Measurements from ENCODE around the gene ATP6V1F.

ATP6V1F gene

GRCh38 chr7:128844777-128845311, 17.8 kb upstream of the ATP6V1F start:
- Histone ChIP-seq H3K4me3 (ENCODE audit: low read depth in 1 of 2, low read length in 2 of 2) (no peak overlapping the region), H3K27ac (ENCODE audit: low read length) (no peak overlapping the region), H3K36me3 (ENCODE audit: control insufficient read depth in 1 of 2, insufficient read depth in 2 of 2, low read length in 2 of 2) (peaks cover 42 to 100% of the 10 kb centered on the region in 2 donors), H3K27me3 (ENCODE audit: low read depth, low read length) (no peaks in the 10 kb centered on the region), H3K9me3 (ENCODE audit: control insufficient read depth in 1 of 2, low read length in 2 of 2) (no peaks in the 10 kb centered on the region), H3K4me1 (ENCODE audit: control insufficient read depth in 1 of 2, insufficient read depth in 2 of 2, low read length in 2 of 2) (no peaks in the 10 kb centered on the region)

- H3K4me1 ChIP-seq (ENCODE audit: control insufficient read depth in 1 of 2, insufficient read depth in 2 of 2, low read length in 2 of 2) = no peaks in the 10 kb centered on the region
- peaks cover 42 to 100% of the 10 kb centered on the region in 2 donors for H3K36me3 ChIP-seq (ENCODE audit: control insufficient read depth in 1 of 2, insufficient read depth in 2 of 2, low read length in 2 of 2)
- H3K27me3 ChIP-seq (ENCODE audit: low read depth, low read length) = no peaks in the 10 kb centered on the region
- no peak overlapping the region for H3K4me3 ChIP-seq (ENCODE audit: low read depth in 1 of 2, low read length in 2 of 2)
- H3K9me3 ChIP-seq (ENCODE audit: control insufficient read depth in 1 of 2, low read length in 2 of 2) = no peaks in the 10 kb centered on the region
- no peak overlapping the region for H3K27ac ChIP-seq (ENCODE audit: low read length)
Observed at GRCh38 chr7:128845475-128845874, 17.2 kb upstream of the ATP6V1F start.

- H3K36me3 ChIP-seq (ENCODE audit: control insufficient read depth in 1 of 2, insufficient read depth in 2 of 2, low read length in 2 of 2) = peaks cover 42 to 100% of the 10 kb centered on the region in 2 donors
- H3K4me3 ChIP-seq (ENCODE audit: low read depth in 1 of 2, low read length in 2 of 2) = no peak overlapping the region
- no peaks in the 10 kb centered on the region for H3K9me3 ChIP-seq (ENCODE audit: control insufficient read depth in 1 of 2, low read length in 2 of 2)
- H3K27me3 ChIP-seq (ENCODE audit: low read depth, low read length) = no peaks in the 10 kb centered on the region
- no peaks in the 10 kb centered on the region for H3K4me1 ChIP-seq (ENCODE audit: control insufficient read depth in 1 of 2, insufficient read depth in 2 of 2, low read length in 2 of 2)
- H3K27ac ChIP-seq (ENCODE audit: low read length) = no peak overlapping the region
Observed at GRCh38 chr7:128845987-128846386, 16.7 kb upstream of the ATP6V1F start.

GRCh38 chr7:128846781-128847444, 15.7 kb upstream of the ATP6V1F start:
- Histone ChIP-seq H3K27me3 (ENCODE audit: low read depth, low read length) (no peaks in the 10 kb centered on the region), H3K9me3 (ENCODE audit: control insufficient read depth in 1 of 2, low read length in 2 of 2) (no peaks in the 10 kb centered on the region), H3K36me3 (ENCODE audit: control insufficient read depth in 1 of 2, insufficient read depth in 2 of 2, low read length in 2 of 2) (peaks cover 38 to 100% of the 10 kb centered on the region in 2 donors), H3K4me3 (ENCODE audit: low read depth in 1 of 2, low read length in 2 of 2) (no peak overlapping the region), H3K27ac (ENCODE audit: low read length) (no peak overlapping the region), H3K4me1 (ENCODE audit: control insufficient read depth in 1 of 2, insufficient read depth in 2 of 2, low read length in 2 of 2) (no peaks in the 10 kb centered on the region)

GRCh38 chr7:128847721-128848211, 14.9 kb upstream of the ATP6V1F start:
- peaks cover 39 to 100% of the 10 kb centered on the region in 2 donors for H3K36me3 ChIP-seq (ENCODE audit: control insufficient read depth in 1 of 2, insufficient read depth in 2 of 2, low read length in 2 of 2)
- H3K27ac ChIP-seq (ENCODE audit: low read length) = no peak overlapping the region

GRCh38 chr7:128848289-128849155, 14.1 kb upstream of the ATP6V1F start:
- Histone ChIP-seq H3K36me3 (ENCODE audit: control insufficient read depth in 1 of 2, insufficient read depth in 2 of 2, low read length in 2 of 2) (peaks cover 43 to 100% of the 10 kb centered on the region in 2 donors), H3K4me3 (ENCODE audit: low read depth in 1 of 2, low read length in 2 of 2) (no peak overlapping the region), H3K27me3 (ENCODE audit: low read depth, low read length) (no peaks in the 10 kb centered on the region), H3K4me1 (ENCODE audit: control insufficient read depth in 1 of 2, insufficient read depth in 2 of 2, low read length in 2 of 2) (no peaks in the 10 kb centered on the region), H3K27ac (ENCODE audit: low read length) (no peak overlapping the region), H3K9me3 (ENCODE audit: control insufficient read depth in 1 of 2, low read length in 2 of 2) (no peaks in the 10 kb centered on the region)

More at GRCh38 chr7:128847721-128848211, 14.9 kb upstream of the ATP6V1F start:
- H3K9me3 ChIP-seq (ENCODE audit: control insufficient read depth in 1 of 2, low read length in 2 of 2) = no peaks in the 10 kb centered on the region
- H3K27me3 ChIP-seq (ENCODE audit: low read depth, low read length) = no peaks in the 10 kb centered on the region
- no peaks in the 10 kb centered on the region for H3K4me1 ChIP-seq (ENCODE audit: control insufficient read depth in 1 of 2, insufficient read depth in 2 of 2, low read length in 2 of 2)
- no peak overlapping the region for H3K4me3 ChIP-seq (ENCODE audit: low read depth in 1 of 2, low read length in 2 of 2)

- peaks cover 37 to 100% of the 10 kb centered on the region in 2 donors for H3K36me3 ChIP-seq (ENCODE audit: control insufficient read depth in 1 of 2, insufficient read depth in 2 of 2, low read length in 2 of 2)
- H3K4me1 ChIP-seq (ENCODE audit: control insufficient read depth in 1 of 2, insufficient read depth in 2 of 2, low read length in 2 of 2) = no peaks in the 10 kb centered on the region
- no peaks in the 10 kb centered on the region for H3K9me3 ChIP-seq (ENCODE audit: control insufficient read depth in 1 of 2, low read length in 2 of 2)
- no peaks in the 10 kb centered on the region for H3K27me3 ChIP-seq (ENCODE audit: low read depth, low read length)
- H3K4me3 ChIP-seq (ENCODE audit: low read depth in 1 of 2, low read length in 2 of 2) = no peak overlapping the region
- no peak overlapping the region for H3K27ac ChIP-seq (ENCODE audit: low read length)
Observed at GRCh38 chr7:128849156-128849515, 13.5 kb upstream of the ATP6V1F start.

- no peaks in the 10 kb centered on the region for H3K27me3 ChIP-seq (ENCODE audit: low read depth, low read length)
- H3K36me3 ChIP-seq (ENCODE audit: control insufficient read depth in 1 of 2, insufficient read depth in 2 of 2, low read length in 2 of 2) = peaks cover 34 to 100% of the 10 kb centered on the region in 2 donors
- H3K4me1 ChIP-seq (ENCODE audit: control insufficient read depth in 1 of 2, insufficient read depth in 2 of 2, low read length in 2 of 2) = no peaks in the 10 kb centered on the region
- no peak overlapping the region for H3K27ac ChIP-seq (ENCODE audit: low read length)
- no peaks in the 10 kb centered on the region for H3K9me3 ChIP-seq (ENCODE audit: control insufficient read depth in 1 of 2, low read length in 2 of 2)
- H3K4me3 ChIP-seq (ENCODE audit: low read depth in 1 of 2, low read length in 2 of 2) = no peak overlapping the region
Observed at GRCh38 chr7:128849804-128850490, 12.7 kb upstream of the ATP6V1F start.

- Histone ChIP-seq H3K36me3 (ENCODE audit: control insufficient read depth in 1 of 2, insufficient read depth in 2 of 2, low read length in 2 of 2) (peaks cover 32 to 96% of the 10 kb centered on the region in 2 donors), H3K4me3 (ENCODE audit: low read depth in 1 of 2, low read length in 2 of 2) (no peak overlapping the region), H3K27ac (ENCODE audit: low read length) (no peak overlapping the region), H3K9me3 (ENCODE audit: control insufficient read depth in 1 of 2, low read length in 2 of 2) (no peaks in the 10 kb centered on the region), H3K27me3 (ENCODE audit: low read depth, low read length) (no peaks in the 10 kb centered on the region), H3K4me1 (ENCODE audit: control insufficient read depth in 1 of 2, insufficient read depth in 2 of 2, low read length in 2 of 2) (no peaks in the 10 kb centered on the region)
Observed at GRCh38 chr7:128852537-128853254, 10.0 kb upstream of the ATP6V1F start.

- Histone ChIP-seq H3K27me3 (ENCODE audit: low read depth, low read length) (no peaks in the 10 kb centered on the region), H3K27ac (ENCODE audit: low read length) (no peak overlapping the region), H3K4me1 (ENCODE audit: control insufficient read depth in 1 of 2, insufficient read depth in 2 of 2, low read length in 2 of 2) (peaks cover 0 to 5% of the 10 kb centered on the region in 2 donors), H3K4me3 (ENCODE audit: low read depth in 1 of 2, low read length in 2 of 2) (no peak overlapping the region), H3K9me3 (ENCODE audit: control insufficient read depth in 1 of 2, low read length in 2 of 2) (no peaks in the 10 kb centered on the region), H3K36me3 (ENCODE audit: control insufficient read depth in 1 of 2, insufficient read depth in 2 of 2, low read length in 2 of 2) (peaks cover 29 to 85% of the 10 kb centered on the region in 2 donors)
Observed at GRCh38 chr7:128853799-128854198, 8.9 kb upstream of the ATP6V1F start.

Data from muscle layer of duodenum (tissue), 2 donors.